GM19452 (cell line): ENCODE measurements around the gene TTC5.
A peak's percentile ranks its signal among the peaks of the same experiment; 100 is the strongest.
"Not testable (repeated sequence)": the region's sequence is repeated elsewhere in the genome, so short reads cannot be mapped to it uniquely, and the experiment has no call there.

Source experiments
- ATAC-seq: cut with Tn5 transposase; IDR thresholded peaks from one replicate; pipeline ENCODE4 v1.9.1; 2021; ENCODE audit not compliant: unreplicated experiment

The TTC5 gene

DNA sequence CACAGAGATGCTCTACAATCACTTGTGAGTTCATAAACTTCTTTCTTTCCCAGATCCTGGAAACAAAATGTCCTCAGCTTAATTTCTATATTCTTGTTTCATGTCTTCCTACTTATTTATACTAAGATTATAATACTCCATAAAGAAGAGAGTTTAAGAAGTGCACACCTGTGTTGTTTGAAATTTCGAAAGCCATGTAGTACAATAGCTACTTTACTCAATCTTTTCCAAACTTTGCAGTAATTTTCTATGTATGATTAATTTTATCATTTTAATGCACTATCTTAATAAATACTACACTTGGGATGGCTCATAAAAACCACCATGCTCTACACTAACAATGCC lies 300 bp upstream of the TTC5 start:
- ATAC-seq, result no peak

- no peak for ATAC-seq
Measured at GRCh38 chr14:20302042-20302755, 3.6 kb downstream of the TTC5 start.

DNA sequence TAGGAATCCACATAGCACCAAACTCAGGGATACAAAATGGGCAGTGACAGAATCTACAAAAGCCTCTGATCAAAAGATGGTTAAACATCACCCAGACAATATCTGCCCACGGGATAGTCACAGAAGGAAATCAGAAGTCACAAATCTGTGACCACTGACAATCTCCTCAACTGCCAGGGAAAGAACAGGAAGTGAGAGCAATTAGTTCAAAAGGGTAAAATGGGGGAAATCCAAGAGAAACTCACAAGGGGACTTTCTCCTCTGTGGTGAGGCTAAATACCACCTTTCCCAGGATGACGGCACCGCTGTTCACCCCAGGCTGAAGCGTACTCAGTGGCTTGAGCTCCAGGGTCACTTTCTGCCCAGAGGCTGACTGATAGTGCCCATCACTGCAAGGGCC lies 10.7 kb downstream of the TTC5 start:
- ATAC-seq, result peak; percentile 82

DNA sequence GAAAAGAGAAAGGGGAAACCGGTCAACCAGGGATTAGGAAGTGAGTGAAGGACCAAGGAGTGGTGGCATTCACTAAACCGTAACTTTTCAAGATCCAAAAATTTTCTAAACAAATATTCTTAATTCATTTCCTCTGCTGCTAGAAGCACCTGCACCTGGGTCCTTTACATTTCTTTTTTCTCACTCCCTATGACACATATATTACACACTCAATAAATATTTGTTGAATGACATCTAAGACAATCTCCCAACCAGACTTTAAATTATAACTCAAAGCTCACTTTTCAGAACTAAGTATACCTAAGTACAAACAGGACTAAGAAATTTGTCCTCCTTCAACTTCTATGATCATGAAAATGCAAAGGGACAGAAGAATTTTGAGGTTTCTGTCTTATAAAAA lies 11.1 kb downstream of the TTC5 start:
- no peak for ATAC-seq

DNA sequence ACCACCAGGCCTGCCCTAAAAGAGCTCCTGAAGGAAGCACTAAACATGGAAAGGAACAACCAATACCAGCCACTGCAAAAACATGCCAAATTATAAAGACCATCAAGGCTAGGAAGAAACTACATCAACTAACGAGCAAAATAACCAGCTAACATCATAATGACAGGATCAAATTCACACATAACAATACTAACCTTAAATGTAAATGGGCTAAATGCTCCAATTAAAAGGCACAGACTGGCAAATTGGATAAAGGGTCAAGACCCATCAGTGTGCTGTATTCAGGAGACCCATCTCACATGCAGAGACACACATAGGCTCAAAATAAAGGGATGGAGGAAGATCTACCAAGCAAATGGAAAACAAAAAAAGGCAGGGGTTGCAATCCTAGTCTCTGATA lies 23.8 kb downstream of the TTC5 start:
- ATAC-seq, result not testable (repeated sequence)

DNA sequence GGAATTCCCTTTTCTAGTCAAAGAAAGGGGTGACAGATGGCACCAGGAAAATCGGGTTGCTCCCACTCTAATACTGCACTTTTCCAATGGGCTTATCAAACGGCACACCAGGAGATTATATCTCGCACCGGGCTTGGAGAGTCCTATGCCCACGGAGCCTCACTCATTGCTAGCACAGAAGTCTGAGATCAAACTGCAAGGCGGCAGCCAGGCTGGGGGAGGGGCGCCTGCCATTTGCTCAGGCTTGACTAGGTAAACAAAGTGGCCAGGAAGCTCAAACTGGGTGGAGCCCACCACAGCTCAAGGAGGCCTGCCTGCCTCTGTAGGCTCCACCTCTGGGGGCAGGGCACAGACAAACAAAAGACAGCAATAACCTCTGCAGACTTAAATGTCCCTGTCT lies 25.5 kb downstream of the TTC5 start:
- not testable (repeated sequence) for ATAC-seq

- ATAC-seq, result no peak
Measured at GRCh38 chr14:20278414-20278813, 27.3 kb downstream of the TTC5 start.

GRCh38 chr14:20277409-20277808 lies 28.3 kb downstream of the TTC5 start:
- no peak for ATAC-seq

DNA sequence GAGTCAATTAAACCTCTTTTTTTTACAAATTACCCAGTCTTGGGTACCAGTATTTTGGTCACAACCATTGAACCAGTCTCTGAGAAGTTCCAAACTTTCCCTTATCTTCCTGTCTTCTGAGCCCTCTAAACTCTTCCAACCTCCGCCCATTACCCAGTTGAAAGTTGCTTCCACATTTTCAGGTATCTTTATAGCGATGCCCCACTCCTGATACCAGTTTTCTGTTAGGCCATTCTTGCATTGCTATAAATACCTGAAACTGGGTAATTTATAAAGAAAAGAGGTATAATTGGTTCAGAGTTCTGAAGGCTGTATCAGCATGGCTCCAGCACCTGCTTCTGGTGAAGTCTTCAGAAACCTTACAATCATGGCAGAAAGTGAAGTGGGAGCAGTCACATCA lies 31.7 kb downstream of the TTC5 start:
- no peak for ATAC-seq

DNA sequence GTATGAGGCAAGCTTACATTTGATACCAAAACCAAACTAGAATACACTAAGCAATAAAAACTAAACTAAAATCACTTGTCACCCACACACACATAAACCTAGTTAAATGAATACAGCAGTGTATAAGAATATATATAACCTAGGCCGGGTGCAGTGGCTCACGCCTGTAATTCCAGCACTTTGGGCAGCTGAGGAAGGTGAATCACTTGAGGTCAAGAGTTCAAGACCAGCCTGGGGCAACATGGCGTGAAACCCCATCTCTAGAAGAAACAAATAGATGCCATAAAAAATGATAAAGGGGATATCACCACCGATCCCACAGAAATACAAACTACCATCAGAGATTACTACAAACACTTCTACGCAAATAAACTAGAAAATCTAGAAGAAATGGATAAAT lies 41.4 kb downstream of the TTC5 start:
- ATAC-seq, result not testable (repeated sequence)

GRCh38 chr14:20262642-20263128 lies 43.1 kb downstream of the TTC5 start:
- ATAC-seq, result no peak

DNA sequence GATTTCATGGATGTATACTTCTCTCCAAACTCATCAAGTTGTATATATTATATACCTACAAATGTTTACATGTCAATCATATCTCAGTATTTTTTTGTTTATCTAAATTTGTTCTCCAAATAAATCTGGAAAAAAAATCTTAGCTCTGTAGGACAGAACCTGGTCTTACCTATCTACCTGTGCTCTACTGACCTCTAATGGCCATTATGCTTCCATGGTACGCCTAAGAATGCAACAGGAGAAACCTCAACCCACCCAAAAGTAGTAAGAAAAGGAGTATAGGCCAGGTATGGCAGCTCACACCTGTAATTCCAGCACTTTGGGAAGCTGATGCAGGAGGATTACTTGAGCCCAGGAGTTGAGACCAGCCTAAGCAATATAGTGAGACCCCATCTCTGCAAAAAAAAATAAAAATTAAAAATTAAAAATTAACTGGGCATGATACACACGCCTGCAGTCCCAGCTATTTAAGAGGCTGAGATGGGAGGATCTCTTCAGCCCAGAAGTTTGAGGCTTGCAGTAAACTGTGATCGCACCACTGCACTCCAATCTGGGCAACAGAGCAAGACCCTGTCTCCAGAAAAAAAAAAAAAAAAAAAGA lies 58.0 kb downstream of the TTC5 start:
- ATAC-seq, result no peak
